Measurements from ENCODE around the gene SENP1. TPM values are rescaled to one million over a fixed set of nuclear protein-coding genes. Genes with fewer than 3 reads are reported as not detected.

The SENP1 gene
- total and polyA plus RNA-seq, 2 of the 4 experiments (the other 2 are of a cell fraction) = 7.2 to 25.3 TPM

DNA sequence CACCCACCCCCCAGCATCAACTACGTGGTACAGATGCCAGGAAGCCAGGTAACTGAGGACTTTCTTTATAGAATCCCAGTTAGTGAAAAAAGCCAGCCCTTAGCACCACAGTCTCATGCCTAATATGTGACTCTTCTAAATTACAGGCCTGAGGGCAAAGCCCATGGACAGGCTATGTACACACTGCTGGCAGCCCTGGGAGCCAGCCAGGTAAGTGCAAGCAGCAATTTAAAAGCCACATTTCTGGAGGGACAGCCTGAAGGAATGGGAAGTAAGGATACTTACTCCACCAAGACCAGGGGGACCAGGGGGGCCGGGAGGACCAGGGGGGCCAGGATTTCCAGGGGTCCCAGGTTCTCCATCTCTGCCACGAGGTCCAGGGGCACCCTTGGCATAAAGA, 108.6 kb downstream of the SENP1 start:
- no peaks in the 10 kb centered on the region for H3K9me3 ChIP-seq (ENCODE audit: control insufficient read depth, insufficient read depth, low read length)
- intact Hi-C loops (cut with micrococcal nuclease) (no loop called here), in situ Hi-C loops (cut with MboI; ENCODE audit: low sequenced_read_pairs) (no loop called here), dilution Hi-C loops (cut with HindIII; ENCODE audit: low sequenced_read_pairs, unreplicated experiment) (no loop called here)
- H3K9me1 ChIP-seq (ENCODE audit: insufficient read depth, low read length) = no peaks in the 10 kb centered on the region
- H3K4me3 ChIP-seq (ENCODE audit: insufficient read depth, low read depth, low read length) = no peak overlapping the region
- H2BK5ac ChIP-seq (ENCODE audit: low read depth, low read length, poor library complexity, severe bottlenecking) = no peak overlapping the region
- H4K8ac ChIP-seq (ENCODE audit: low read depth in 2 of 2, low read length in 2 of 2) = no peak overlapping the region
- no peak overlapping the region for H3K14ac ChIP-seq (replicated peaks; ENCODE audit: low read depth, low read length)
- no peaks in the 10 kb centered on the region for H3K79me1 ChIP-seq (ENCODE audit: low read depth in 1 of 2, low read length in 2 of 2)
- H3K56ac ChIP-seq (ENCODE audit: extremely low read depth, insufficient read depth, low read length) = no peak overlapping the region
- no peak for ATAC-seq (ENCODE audit: low read depth)
- CTCF ChIA-PET = no interaction called here
- 20% methylated on average over 1 of the region's 3 CpGs; no CpG with 5 or more reads in 1 of the 2 experiments for WGBS, 2 experiments (ENCODE audit: extremely low coverage in 2 of 2, insufficient read length in 1 of 2)
- H3K18ac ChIP-seq (ENCODE audit: low read depth, low read length) = no peak overlapping the region
- no peak overlapping the region for H4K5ac ChIP-seq (ENCODE audit: low read depth, low read length)
- H2BK15ac ChIP-seq (ENCODE audit: low read depth, low read length) = no peak overlapping the region
- 0 out of 2 replicates have a peak, but pooled peaks cover 3% of the 10 kb centered on the region for H4K20me1 ChIP-seq (ENCODE audit: insufficient read depth, low read length)
- POLR2A ChIA-PET (ENCODE audit: unreplicated experiment) = no interaction called here
- H2BK20ac ChIP-seq (ENCODE audit: low read depth, low read length) = no peak overlapping the region
- no peaks in the 10 kb centered on the region for H3K36me3 ChIP-seq (ENCODE audit: control insufficient read depth, insufficient read depth, low read length)
- no peak overlapping the region for H2AK5ac ChIP-seq (ENCODE audit: low read depth, low read length)
- H3K9ac ChIP-seq (ENCODE audit: low read depth, low read length) = no peak overlapping the region
- BruUV-seq (replicated peaks) = no TSS peak
- no peak for DNase-seq
- no peak overlapping the region for H2AFZ ChIP-seq (replicated peaks; ENCODE audit: low read length, poor library complexity)
- no peak overlapping the region for H3K4me2 ChIP-seq (ENCODE audit: low read depth, low read length)
- H4K91ac ChIP-seq (ENCODE audit: insufficient read depth, low read depth, low read length) = no peak overlapping the region
- peaks cover 2% of the 10 kb centered on the region; the same call in 1 of the 2 replicates for H3K4me1 ChIP-seq (ENCODE audit: control insufficient read depth, insufficient read depth, low read length)
- TF ChIP-seq RFX5 (IDR thresholded peaks at IDR 0.05; ENCODE audit: low read depth, low read length) = no peak
- no peak for TF ChIP-seq SMC3 (IDR thresholded peaks at IDR 0.05; ENCODE audit: low read depth, low read length)
- TF ChIP-seq MXI1 (IDR thresholded peaks at IDR 0.05; ENCODE audit: borderline replicate concordance, low read depth, low read length) = no peak
- no peak for TF ChIP-seq FOS (IDR thresholded peaks at IDR 0.05; ENCODE audit: low read depth, low read length)
- no peak for TF ChIP-seq CEBPB (IDR thresholded peaks at IDR 0.05; ENCODE audit: low read depth, low read length)
- TF ChIP-seq, protein P1, sequence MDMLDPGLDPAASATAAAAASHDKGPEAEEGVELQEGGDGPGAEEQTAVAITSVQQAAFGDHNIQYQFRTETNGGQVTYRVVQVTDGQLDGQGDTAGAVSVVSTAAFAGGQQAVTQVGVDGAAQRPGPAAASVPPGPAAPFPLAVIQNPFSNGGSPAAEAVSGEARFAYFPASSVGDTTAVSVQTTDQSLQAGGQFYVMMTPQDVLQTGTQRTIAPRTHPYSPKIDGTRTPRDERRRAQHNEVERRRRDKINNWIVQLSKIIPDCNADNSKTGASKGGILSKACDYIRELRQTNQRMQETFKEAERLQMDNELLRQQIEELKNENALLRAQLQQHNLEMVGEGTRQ (IDR thresholded peaks at IDR 0.05; ENCODE audit: low read depth, low read length) = no peak
- TF ChIP-seq RAD21 (IDR thresholded peaks at IDR 0.05; ENCODE audit: low read length) = no peak
- no peak for TF ChIP-seq MAZ (IDR thresholded peaks at IDR 0.05; ENCODE audit: borderline replicate concordance, low read depth, low read length)
- no peak for TF ChIP-seq MAFK (IDR thresholded peaks at IDR 0.05; ENCODE audit: low read depth, low read length)
- TF ChIP-seq, protein P2, sequence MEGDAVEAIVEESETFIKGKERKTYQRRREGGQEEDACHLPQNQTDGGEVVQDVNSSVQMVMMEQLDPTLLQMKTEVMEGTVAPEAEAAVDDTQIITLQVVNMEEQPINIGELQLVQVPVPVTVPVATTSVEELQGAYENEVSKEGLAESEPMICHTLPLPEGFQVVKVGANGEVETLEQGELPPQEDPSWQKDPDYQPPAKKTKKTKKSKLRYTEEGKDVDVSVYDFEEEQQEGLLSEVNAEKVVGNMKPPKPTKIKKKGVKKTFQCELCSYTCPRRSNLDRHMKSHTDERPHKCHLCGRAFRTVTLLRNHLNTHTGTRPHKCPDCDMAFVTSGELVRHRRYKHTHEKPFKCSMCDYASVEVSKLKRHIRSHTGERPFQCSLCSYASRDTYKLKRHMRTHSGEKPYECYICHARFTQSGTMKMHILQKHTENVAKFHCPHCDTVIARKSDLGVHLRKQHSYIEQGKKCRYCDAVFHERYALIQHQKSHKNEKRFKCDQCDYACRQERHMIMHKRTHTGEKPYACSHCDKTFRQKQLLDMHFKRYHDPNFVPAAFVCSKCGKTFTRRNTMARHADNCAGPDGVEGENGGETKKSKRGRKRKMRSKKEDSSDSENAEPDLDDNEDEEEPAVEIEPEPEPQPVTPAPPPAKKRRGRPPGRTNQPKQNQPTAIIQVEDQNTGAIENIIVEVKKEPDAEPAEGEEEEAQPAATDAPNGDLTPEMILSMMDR (conservative IDR thresholded peaks at IDR 0.05; ENCODE audit: low read depth, low read length) = no peak
- TF ChIP-seq CHD1 (IDR thresholded peaks at IDR 0.05; ENCODE audit: low read depth, low read length) = no peak
- TF ChIP-seq, protein P3, sequence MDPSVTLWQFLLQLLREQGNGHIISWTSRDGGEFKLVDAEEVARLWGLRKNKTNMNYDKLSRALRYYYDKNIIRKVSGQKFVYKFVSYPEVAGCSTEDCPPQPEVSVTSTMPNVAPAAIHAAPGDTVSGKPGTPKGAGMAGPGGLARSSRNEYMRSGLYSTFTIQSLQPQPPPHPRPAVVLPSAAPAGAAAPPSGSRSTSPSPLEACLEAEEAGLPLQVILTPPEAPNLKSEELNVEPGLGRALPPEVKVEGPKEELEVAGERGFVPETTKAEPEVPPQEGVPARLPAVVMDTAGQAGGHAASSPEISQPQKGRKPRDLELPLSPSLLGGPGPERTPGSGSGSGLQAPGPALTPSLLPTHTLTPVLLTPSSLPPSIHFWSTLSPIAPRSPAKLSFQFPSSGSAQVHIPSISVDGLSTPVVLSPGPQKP (IDR thresholded peaks at IDR 0.05; ENCODE audit: borderline replicate concordance, low read depth, low read length) = no peak
- H3K27me3 ChIP-seq (ENCODE audit: control insufficient read depth, insufficient read depth, low read length) = peaks cover 70% of the 10 kb centered on the region
- H3K27ac ChIP-seq (ENCODE audit: insufficient read depth, low read length) = no peak overlapping the region
- H2BK120ac ChIP-seq (ENCODE audit: low read depth, low read length) = no peak overlapping the region
- no peak overlapping the region for H3K23ac ChIP-seq (ENCODE audit: low read depth, low read length)
- H3K4ac ChIP-seq (ENCODE audit: low read depth, low read length) = no peak overlapping the region
- H2AK9ac ChIP-seq (replicated peaks; ENCODE audit: low read depth, low read length, poor library complexity) = no peak overlapping the region

Measured in IMR-90 (cell line).